Measurements from ENCODE around the gene ATXN7. TPM values are rescaled to one million over a fixed set of nuclear protein-coding genes. Genes with fewer than 3 reads are reported as not detected.

ATXN7 gene
- total and polyA plus RNA-seq, 8 donors = 2.1 to 333 (median 30.8) TPM

GRCh38 chr3:64023861-64024223 is 160.2 kb downstream of the ATXN7 start:
- no peaks in the 10 kb centered on the region for H3K9me3 ChIP-seq
- H3K4me3 ChIP-seq = peak overlapping the region; percentile 72 to 94 (median 84)
- H3K27ac ChIP-seq = peak overlapping the region in 4 of 5 donors; percentile 84 to 91 (median 87)
- peaks cover 0 to 17% (median 3%) of the 10 kb centered on the region in 3 donors for H3K27me3 ChIP-seq
- intact Hi-C loops (cut with DNase I; ENCODE audit: low total_unique reads) = no loop called here
- H3K36me3 ChIP-seq = peaks cover 14 to 31% (median 27%) of the 10 kb centered on the region in 4 donors
- no peak for TF ChIP-seq POLR2A (IDR thresholded peaks at IDR 0.05)
- TF ChIP-seq EP300 (IDR thresholded peaks at IDR 0.05) = no peak
- TF ChIP-seq, protein P1, sequence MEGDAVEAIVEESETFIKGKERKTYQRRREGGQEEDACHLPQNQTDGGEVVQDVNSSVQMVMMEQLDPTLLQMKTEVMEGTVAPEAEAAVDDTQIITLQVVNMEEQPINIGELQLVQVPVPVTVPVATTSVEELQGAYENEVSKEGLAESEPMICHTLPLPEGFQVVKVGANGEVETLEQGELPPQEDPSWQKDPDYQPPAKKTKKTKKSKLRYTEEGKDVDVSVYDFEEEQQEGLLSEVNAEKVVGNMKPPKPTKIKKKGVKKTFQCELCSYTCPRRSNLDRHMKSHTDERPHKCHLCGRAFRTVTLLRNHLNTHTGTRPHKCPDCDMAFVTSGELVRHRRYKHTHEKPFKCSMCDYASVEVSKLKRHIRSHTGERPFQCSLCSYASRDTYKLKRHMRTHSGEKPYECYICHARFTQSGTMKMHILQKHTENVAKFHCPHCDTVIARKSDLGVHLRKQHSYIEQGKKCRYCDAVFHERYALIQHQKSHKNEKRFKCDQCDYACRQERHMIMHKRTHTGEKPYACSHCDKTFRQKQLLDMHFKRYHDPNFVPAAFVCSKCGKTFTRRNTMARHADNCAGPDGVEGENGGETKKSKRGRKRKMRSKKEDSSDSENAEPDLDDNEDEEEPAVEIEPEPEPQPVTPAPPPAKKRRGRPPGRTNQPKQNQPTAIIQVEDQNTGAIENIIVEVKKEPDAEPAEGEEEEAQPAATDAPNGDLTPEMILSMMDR (IDR thresholded peaks at IDR 0.05) = no peak
- no peak for TF ChIP-seq POLR2AphosphoS5 (IDR thresholded peaks at IDR 0.05)
- WGBS, 5 donors = 64 to 71% (median 67%) methylated on average over 5 of the region's 5 CpGs
- DNase-seq = no peak
- H3K4me1 ChIP-seq = peaks cover 15 to 42% (median 27%) of the 10 kb centered on the region in 4 donors

- Histone ChIP-seq H3K36me3 (peaks cover 0 to 6% (median 3%) of the 10 kb centered on the region in 4 donors), H3K4me3 (no peak overlapping the region), H3K27me3 (peaks cover 0 to 25% (median 3%) of the 10 kb centered on the region in 3 donors), H3K27ac (no peak overlapping the region), H3K9me3 (no peaks in the 10 kb centered on the region), H3K4me1 (peaks cover 13 to 35% (median 27%) of the 10 kb centered on the region in 4 donors)
- intact Hi-C loops (cut with DNase I; ENCODE audit: low total_unique reads) = no loop called here
- DNase-seq = no peak
- TF ChIP-seq POLR2AphosphoS5 (IDR thresholded peaks at IDR 0.05) (no peak), POLR2A (IDR thresholded peaks at IDR 0.05) (no peak), EP300 (IDR thresholded peaks at IDR 0.05) (no peak)
- TF ChIP-seq, protein P1 (IDR thresholded peaks at IDR 0.05) = no peak
- 72 to 90% (median 79%) methylated on average over 2 of the region's 2 CpGs for WGBS, 5 donors
Measured at GRCh38 chr3:64026346-64026745, 162.7 kb downstream of the ATXN7 start.

GRCh38 chr3:64027658-64028057 is 164.0 kb downstream of the ATXN7 start:
- DNase-seq = no peak
- intact Hi-C loops (cut with DNase I; ENCODE audit: low total_unique reads) = no loop called here
- Histone ChIP-seq H3K4me1 (peaks cover 0 to 21% (median 14%) of the 10 kb centered on the region in 4 donors), H3K27me3 (peaks cover 0 to 25% (median 3%) of the 10 kb centered on the region in 3 donors), H3K27ac (no peak overlapping the region), H3K9me3 (no peaks in the 10 kb centered on the region), H3K36me3 (no peaks in the 10 kb centered on the region), H3K4me3 (no peak overlapping the region)
- TF ChIP-seq POLR2A (IDR thresholded peaks at IDR 0.05) (no peak), EP300 (IDR thresholded peaks at IDR 0.05) (no peak), POLR2AphosphoS5 (IDR thresholded peaks at IDR 0.05) (no peak)
- TF ChIP-seq, protein P1 (IDR thresholded peaks at IDR 0.05) = no peak
- 77 to 83% (median 79%) methylated on average over 8 of the region's 8 CpGs for WGBS, 5 donors

DNA sequence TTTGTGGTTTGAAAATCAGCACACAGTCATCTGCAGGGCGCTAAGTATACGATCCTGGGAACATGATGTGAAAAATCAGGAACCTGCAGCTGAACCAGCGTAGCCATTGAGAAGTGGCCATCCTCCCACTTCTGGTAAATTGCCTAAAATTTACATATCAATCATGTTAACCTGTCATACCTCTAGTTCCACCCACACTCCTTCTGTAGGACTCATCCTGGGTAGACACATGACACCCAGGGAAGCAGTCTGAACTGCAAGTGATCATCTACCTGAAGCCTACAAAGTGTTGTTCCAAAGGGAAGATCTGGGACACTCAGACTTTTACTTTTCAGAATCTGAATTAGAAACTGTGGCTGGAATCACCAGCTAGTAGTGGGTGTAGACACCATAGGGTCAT is 165.1 kb downstream of the ATXN7 start:
- DNase-seq = no peak
- H3K4me3 ChIP-seq = no peak overlapping the region
- 44 to 59% (median 47%) methylated on average over 3 of the region's 3 CpGs for WGBS, 5 donors
- H3K4me1 ChIP-seq = peaks cover 0 to 17% (median 10%) of the 10 kb centered on the region in 4 donors
- TF ChIP-seq POLR2AphosphoS5 (IDR thresholded peaks at IDR 0.05) = no peak
- intact Hi-C loops (cut with DNase I; ENCODE audit: low total_unique reads) = no loop called here
- H3K27ac ChIP-seq = no peak overlapping the region
- H3K9me3 ChIP-seq = no peaks in the 10 kb centered on the region
- H3K27me3 ChIP-seq = peaks cover 0 to 25% (median 3%) of the 10 kb centered on the region in 3 donors
- no peaks in the 10 kb centered on the region for H3K36me3 ChIP-seq

- Histone ChIP-seq H3K4me3 (no peak overlapping the region), H3K4me1 (peaks cover 0 to 14% (median 8%) of the 10 kb centered on the region in 4 donors), H3K27ac (no peak overlapping the region), H3K9me3 (no peaks in the 10 kb centered on the region), H3K27me3 (peaks cover 0 to 25% (median 3%) of the 10 kb centered on the region in 3 donors), H3K36me3 (no peaks in the 10 kb centered on the region)
- DNase-seq = no peak
- intact Hi-C loops (cut with DNase I; ENCODE audit: low total_unique reads) = no loop called here
- WGBS, 5 donors = 84 to 90% (median 88%) methylated on average over 4 of the region's 4 CpGs
- TF ChIP-seq, protein P1 (IDR thresholded peaks at IDR 0.05) = no peak
- TF ChIP-seq POLR2AphosphoS5 (IDR thresholded peaks at IDR 0.05) (no peak), POLR2A (IDR thresholded peaks at IDR 0.05) (no peak), EP300 (IDR thresholded peaks at IDR 0.05) (no peak)
Measured at GRCh38 chr3:64029287-64029686, 165.6 kb downstream of the ATXN7 start.

Measured in stomach (tissue), 9 donors.